Right hindlimb (tissue), 1 donor: ENCODE data around the gene PPY.
"Not testable (repeated sequence)": the region's sequence is repeated elsewhere in the genome, so short reads cannot be mapped to it uniquely, and the experiment has no call there.

Experiments
- DNase-seq: peaks from one replicate; pipeline ENCODE4 v3.0.0-alpha.2; 2018

The PPY gene

DNA sequence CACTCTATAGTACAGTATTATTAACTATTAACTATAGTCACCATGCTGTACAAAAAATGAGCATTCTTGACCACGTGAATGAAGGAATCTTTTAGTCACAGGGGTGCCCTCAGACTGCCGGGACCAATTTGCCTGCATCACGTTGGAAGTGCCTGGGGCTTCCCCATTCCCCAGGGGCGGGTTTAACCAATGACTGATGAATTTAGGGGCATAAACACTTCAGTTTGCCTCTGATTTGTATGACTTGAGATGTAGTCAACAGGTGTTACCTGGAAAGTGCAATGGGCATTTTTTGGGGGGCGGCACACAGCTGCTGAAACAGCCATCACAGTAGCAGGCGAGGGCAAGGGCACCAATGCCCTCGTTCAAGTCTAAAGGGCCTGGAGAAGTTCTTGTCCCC, 20.2 kb upstream of the PPY start:
- no peak for DNase-seq

DNA sequence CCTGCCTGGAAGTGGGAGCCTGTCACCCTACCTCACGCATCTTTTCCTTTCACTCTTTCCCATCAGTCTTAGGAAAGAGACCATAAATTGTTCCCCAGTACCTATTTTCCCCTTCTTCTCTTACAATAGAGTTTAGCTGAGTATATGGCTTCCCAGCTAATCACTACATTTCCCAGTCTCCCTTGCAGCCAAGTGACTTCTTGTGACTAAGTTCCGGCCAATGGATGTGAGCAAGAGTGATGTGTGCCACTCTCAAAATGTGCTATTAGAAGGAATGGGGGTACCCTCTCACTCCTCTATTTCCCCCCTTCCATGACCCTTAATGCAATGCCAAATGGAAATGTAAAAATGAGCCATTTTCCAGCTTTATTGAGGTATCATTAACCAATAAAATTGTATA, 19.7 kb upstream of the PPY start:
- no peak for DNase-seq

- DNase-seq, result not testable (repeated sequence)
Measured at GRCh38 chr17:43961292-43961691, 19.0 kb upstream of the PPY start.

GRCh38 chr17:43958748-43959352, 16.6 kb upstream of the PPY start:
- no peak for DNase-seq

GRCh38 chr17:43956222-43956621, 13.9 kb upstream of the PPY start:
- no peak for DNase-seq

DNA sequence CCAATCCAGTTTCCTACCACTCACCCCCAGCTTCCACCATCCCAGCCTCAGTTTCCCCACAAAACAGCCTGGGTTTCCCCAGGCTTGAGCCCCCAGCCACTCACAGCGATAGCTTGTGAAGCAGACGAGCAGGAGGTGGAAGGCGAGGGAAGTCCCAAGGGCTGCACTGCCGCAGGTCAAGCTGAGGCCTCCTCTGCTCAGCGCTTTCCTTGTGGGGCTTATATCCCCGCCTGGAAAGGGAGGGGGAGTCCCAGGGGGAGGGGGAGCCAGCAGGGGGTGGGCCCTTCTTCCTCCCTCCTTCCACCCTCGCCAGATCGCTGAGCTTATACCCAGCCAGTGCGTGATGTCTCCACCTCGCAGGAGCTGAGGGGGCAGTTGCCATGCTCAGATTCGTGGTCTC, 11.5 kb upstream of the PPY start, which contains the start of gene PYY:
TSS of gene PYY (minus strand) at position 195 of the 400 bp plus-strand sequence. CDS start 457 bp downstream, outside the sequence.
- DNase-seq, result no peak

DNA sequence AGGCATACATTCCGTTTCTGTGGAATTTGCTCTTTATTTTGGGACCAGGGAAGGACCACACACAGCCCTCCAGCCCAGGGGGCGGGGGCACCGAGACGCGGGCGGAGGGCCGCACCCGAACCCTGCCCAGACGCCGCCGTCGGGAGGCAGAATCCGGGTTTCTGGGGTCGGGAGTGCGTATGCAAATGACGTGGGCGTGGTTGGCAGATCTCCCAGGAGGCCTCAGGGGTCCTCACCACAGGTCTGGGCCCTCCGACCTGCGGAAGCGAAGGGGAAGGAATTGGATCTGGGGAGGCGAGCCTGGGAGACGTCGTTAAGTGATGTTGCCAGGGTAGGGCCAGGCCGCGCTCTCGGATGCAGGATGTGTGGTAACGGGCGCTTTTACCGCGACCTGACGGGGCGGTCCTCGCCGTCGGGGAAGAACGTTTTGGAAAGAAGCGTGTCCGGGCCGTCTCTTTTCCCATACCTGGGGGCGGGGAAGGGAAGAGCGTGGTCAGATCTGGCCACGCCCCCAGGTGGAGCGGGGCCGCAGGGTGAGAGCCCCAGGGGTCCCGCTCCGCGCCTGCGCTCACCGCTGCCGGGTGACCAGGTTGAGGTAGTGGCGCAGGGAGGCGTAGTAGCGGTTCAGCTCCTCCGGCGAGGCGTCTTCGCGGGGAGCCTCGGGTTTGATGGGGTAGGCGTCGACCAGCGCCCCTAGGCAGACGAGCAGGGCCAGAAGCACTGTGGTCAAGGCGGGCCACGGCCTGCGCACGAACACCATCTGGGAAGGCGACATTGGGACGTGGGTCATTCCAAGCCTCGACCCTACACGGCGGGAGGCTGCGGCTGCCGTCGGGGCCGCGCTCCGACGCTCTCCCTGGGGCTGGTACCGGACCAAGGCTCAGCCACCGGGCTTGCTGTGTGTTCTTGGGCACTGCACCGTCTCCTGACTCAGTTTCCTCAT, 10.7 kb upstream of the PPY start:
- DNase-seq, result no peak

DNA sequence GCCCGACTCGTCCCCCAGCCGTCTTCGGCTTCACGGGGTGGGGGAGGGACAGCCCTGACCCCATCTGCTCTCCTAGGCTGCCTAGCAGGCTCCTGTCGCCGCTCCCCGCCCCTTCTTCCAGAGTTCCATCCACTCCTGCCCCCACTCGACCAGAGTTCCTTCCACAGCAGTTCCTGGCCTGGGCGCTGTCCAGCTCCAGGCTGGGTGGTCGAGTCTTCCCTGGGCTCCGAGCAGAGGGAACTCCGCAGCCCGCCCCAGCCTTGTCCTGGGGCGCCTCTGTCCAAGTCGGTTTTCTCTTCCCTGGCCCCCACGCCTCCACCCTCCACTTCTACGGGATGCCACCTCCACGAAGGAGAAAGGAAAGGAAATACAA, 10.1 kb upstream of the PPY start:
- no peak for DNase-seq

- DNase-seq, result no peak
Measured at GRCh38 chr17:43951750-43952149, 9.5 kb upstream of the PPY start.

DNA sequence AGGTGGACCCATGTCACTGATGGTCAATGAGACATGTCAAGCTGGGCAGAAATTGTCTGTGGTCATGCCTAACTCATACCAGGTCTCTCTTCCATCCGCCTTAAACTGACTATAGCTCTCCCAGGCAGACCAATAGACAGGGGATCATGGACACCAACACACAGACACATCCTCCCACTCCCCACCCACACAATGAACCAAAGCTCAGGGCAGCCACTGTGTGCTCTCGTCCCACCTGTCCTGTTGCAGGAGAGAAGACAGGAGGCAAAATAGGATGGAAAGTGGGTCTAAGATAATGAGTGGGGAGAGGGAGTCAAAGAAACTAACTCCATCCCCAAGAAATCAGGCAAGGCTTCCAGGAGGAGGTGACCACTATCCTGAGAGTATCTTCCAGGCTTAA, 8.3 kb upstream of the PPY start:
- DNase-seq, result no peak

DNA sequence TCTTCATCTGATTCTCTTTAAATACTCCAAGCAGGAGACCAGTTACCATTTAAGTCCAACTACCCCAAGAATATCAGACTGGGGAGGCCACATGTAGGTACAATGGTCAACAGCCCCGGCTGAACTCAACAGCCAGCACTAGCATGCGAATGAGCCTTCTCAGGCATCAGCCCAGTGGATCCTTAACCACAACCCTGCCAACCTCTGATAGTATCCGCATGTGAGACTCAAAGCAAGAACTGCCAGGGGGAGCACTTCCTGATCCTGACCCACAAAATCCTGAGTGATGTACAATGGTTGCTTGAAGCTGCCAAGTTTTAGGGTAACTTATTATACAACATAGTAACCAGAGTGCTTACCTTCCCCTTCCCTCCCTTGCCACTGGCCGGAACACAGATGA, 7.5 kb upstream of the PPY start:
- DNase-seq, result no peak

DNA sequence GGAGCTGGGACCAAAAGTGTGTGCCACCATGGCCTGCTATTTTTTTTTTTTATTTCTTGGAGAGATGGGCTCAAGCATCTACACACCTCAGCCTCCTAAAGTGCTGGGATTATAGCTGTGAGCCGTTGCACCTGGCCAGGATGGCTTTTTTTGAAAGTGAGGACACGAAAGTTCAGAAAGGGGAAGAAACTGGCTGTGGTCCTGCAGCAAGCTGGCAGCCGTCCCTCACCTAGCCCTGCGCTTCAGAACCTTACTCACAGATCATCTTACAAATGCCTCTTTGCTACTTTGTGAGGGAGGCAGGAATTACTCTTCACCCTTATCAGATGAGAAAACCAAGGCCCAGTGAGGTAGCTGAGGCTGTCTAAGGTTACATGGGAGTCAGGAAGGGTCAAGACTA, 4.5 kb upstream of the PPY start:
- no peak for DNase-seq

GRCh38 chr17:43945074-43945829, 3.0 kb upstream of the PPY start:
- no peak for DNase-seq

DNA sequence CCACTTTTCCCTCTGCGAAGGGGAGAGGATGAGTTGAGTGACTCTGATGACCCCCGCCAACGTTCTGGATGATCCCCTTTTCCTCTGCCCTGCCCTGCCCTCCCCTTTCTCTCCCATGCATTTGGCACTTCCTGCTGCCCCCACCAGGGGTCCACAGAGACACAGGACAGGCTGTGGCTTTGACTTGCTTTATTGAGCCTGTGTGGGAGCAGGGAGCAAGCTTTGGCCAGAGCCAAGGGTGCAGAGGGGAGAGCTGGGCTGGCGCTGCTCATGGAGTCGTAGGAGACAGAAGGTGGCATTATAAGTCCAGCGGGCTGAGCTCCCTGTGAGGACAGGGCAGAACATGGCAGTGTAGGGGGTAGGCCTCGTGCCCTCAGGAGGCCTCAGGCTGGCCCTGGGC, 1.6 kb downstream of the PPY start:
- DNase-seq, result no peak

- DNase-seq, result no peak
Measured at GRCh38 chr17:43939886-43940285, 2.4 kb downstream of the PPY start.

- DNase-seq, result not testable (repeated sequence)
Measured at GRCh38 chr17:43939452-43939851, 2.8 kb downstream of the PPY start.

GRCh38 chr17:43938838-43939182, 3.5 kb downstream of the PPY start:
- DNase-seq, result no peak

DNA sequence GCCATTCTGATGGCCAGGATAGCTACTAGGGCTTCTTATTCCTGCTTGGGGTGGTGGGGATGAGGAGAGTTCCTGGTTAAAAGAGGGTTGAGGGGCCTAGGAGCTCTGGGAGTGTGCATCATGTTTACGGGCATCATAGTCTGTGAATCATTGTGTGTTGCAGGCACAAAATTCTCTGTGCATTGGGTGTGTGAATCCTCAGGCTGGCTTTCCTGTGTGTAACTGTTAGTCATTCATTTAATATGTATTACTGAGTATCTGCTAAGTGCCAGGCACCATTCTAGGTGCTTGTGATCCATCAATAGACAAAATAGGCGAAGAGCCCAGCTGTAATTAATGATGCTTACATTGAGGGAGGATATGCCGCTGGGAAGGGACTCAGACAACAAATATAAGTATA, 5.8 kb downstream of the PPY start:
- no peak for DNase-seq

- DNase-seq, result no peak
Measured at GRCh38 chr17:43935926-43936261, 6.4 kb downstream of the PPY start.

DNA sequence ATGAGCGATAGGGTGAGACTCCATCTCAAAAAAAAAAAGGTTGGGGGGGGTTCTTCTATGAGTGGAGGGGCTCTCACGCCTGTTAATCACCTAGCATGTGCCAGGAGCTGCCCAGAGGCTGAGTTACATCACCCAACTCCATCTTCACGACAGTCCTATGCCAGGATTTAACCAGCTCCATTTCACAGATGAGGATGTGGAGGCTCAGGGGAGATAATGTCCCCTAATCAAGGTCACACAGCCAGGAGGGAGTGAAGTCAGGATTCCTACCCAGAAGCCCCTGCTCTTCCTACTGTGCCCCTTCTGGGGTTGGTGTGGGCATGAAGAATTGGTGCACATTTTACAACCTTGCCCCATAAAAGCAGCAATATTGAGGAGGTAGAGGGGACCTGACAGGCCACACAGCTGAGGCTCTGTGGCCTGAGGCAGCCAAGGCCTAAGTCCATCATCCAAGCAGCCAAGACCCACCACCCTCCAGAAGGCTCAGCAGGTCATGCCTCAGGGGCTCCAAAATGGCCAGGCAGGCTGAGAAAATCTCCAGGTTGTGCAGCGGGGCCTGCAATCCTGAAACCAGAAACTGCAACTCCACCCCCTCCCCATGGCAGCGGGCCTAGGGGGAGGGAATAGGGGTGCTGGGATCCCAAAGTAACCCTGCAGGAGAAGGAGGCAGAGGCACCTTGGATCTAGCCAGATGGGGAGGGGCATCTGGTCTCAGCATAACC, 6.9 kb downstream of the PPY start:
- DNase-seq, result no peak

- no peak for DNase-seq
Measured at GRCh38 chr17:43932923-43933322, 9.4 kb downstream of the PPY start.

- no peak for DNase-seq
Measured at GRCh38 chr17:43932357-43932756, 9.9 kb downstream of the PPY start.

- no peak for DNase-seq
Measured at GRCh38 chr17:43931062-43931571, 11.2 kb downstream of the PPY start.
